ENCODE results near the gene UVRAG.

Gene UVRAG

DNA sequence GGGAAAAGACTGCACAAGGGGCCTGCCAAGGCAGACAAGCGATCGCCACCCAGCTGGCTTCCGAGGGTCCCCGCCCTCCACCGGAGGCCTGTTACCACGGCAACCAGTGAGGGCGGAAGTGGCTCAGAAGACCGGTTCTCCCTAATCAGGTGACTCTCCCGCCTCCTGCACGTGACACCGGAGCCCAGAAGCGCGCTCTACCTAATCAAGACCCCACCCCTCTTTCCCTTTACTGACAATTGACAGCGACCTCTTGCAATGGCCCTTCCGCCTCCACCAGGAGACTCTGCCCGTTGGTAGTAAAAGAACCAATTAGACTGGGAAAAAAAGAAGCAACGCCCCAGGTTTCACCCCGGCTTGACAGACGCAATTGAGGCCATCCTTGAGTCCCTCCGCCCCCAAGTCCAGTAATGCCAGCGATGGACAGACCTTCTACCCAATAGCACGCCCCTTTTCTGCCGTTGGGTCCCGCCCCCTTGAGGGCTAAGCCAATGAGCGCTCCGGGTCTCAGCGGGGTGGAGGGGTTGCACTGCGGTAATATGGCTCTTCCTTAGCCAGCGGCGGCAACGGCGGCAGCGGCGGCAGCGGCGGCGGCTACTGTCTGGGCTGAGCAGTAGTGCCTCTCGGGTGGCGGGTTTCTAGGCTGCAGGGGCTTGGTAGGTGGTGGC, at the start of gene UVRAG:
UVRAG (plus strand) TSS at position 534 of the 668 bp plus-strand sequence. CDS start 198 bp downstream, outside the sequence.
- peak; percentile 97 for DNase-seq

DNA sequence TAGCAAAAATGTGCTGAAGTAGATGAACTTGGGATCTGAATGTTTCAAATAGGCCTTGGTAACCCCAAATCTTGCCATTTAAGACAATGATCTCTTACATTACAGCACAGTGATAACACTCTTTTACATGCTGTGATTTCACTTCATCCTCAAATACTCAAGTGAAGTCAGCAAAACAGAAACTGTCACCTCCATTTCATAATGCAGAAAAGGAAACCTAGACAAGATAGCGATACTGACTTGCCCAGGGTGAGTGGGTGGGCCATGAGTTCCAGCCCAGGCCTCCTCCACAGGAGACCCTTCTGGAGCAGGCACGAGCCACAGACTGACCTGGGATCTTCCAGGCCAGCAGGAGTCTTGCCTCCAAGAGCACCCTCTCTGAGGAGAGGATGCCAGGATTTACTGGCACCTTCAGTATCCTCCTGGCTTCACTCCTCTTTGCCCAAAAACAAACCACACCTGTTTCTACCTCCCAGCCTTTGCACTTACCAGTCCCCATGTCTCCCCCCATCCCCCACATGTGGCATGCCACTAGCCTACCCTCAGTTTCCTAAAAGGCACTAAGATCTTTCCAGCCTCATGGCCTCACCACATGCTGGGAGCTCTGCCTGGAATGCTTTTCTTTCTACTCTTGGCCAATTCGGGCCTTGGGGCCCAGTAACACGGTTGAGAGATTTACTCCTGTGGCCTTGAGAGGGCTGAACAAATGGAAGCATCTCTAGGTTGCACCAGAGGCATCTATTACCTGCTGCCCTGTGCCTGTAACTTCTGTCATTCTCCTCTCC, 48.4 kb upstream of the UVRAG start:
- no peak for DNase-seq

DNA sequence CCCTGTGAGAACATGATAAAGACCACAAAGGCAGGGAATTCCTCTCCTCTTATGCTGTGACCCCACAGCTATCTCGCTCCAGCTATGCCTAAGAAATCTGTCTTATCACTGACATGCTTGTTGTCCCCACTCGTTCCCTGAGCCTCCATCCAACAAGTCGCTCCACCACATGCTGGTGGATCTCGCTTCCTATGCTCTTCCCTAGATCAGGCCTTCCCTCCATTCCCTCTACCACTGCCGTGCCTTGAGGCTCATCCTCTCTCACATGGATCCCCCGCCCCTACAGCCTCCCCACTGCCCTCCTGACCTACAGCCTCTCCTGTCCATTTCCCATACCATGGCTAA, 47.8 kb upstream of the UVRAG start:
- DNase-seq, result no peak

DNA sequence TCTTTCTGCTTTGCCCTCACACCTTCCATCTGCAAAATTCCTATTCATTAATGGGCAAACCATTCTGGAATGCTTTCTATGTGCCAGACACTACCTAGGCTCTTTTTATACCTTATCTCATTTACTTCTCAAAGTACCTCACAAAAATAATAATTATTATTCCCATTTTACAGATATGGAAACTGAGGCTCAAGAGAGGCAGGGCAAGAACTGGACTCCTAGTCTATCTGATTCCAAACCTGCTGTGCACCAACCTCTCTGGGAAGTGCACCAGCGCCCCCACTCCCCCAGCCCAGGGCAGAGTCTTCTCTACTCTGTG, 47.3 kb upstream of the UVRAG start:
- no peak for DNase-seq

DNA sequence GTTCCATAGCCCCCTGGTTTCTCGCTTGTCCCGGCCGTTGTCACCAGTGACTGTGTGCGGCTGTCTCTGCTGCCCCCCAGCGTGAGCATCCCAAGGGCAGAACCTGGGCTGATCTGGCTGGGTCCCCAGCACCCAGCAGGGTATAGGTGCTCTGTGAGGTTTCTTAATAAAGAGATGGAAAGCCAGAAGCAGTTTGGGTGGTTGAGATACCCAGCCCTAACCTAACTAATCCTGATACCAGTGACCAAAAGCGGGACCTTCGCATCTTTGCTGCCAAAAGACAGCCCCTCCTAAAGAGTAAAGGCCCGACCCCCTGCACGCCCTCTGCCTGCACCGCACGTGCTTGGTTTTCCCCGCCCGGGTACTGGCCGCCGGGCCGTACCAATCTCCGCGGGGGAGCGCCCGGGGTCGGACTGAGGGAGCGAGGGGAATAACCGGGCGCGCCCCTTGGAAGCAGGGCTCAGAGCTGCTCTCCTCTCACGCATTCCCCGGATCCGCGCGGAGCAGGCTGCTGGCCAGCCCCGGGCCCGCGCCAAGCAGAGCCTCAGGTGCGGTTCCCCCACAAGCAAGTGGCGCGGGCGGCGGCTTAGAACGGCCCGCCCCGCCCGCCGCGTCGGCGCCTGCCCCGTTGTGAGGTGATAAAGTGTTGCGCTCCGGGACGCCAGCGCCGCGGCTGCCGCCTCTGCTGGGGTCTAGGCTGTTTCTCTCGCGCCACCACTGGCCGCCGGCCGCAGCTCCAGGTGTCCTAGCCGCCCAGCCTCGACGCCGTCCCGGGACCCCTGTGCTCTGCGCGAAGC, 46.7 kb upstream of the UVRAG start, which contains the start of gene DGAT2:
DGAT2 (plus strand) TSS at position 667 of the 797 bp plus-strand sequence. CDS start 214 bp downstream, outside the sequence.
- DNase-seq, result peak; percentile 82

DNA sequence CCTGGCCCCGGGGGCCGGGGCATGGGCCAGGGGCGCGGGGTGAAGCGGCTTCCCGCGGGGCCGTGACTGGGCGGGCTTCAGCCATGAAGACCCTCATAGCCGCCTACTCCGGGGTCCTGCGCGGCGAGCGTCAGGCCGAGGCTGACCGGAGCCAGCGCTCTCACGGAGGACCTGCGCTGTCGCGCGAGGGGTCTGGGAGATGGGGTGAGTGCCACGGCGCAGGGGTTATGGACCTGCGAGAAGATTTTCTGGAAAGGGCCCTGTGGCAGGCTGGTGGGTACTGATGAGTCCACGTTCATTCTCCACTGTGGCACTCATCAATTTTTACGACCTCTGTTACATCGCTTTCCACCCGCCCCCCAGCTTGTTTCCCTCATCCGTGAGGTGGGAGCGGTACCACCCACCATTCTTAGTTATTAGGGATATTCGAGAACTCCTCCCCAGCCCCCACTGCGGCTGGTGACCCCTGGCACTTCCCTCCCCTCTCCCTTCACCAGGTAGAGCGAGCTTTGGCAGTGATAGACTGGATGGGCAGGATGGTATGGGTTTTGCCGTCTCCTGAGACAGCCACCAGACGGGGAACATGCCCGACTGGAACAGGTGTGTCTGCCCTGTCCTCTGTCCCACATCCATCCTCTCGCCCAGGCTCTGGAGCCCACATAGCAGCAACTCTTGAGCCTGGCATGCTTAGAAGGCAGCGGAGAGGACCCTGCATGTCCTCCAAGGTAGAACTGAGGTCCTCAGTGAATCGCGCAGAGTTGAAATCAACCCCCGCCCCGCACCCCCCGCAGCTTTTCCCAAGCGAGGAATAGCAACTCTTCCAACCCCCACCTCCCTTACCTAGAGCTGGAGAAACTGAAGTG, 45.9 kb upstream of the UVRAG start:
- DNase-seq, result no peak

DNA sequence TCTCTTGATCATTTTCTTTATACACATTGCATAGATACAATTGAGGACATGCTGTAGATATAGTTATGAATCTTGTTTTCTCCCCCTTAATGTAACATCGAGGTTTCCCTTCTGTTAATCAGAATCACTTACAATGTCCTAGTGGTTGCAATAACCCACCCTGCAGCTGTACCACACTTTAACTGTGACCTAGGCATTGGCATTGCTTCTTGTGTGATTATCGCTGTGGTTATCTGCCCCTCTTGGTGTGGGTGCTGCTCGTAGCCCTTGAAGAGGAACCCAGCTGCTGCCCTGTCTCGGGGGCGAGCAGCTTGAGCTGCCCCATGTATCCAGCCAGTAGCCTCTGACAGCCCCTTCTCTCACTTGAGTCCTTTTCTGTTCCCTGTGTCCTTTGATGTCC, 44.9 kb upstream of the UVRAG start:
- no peak for DNase-seq

DNA sequence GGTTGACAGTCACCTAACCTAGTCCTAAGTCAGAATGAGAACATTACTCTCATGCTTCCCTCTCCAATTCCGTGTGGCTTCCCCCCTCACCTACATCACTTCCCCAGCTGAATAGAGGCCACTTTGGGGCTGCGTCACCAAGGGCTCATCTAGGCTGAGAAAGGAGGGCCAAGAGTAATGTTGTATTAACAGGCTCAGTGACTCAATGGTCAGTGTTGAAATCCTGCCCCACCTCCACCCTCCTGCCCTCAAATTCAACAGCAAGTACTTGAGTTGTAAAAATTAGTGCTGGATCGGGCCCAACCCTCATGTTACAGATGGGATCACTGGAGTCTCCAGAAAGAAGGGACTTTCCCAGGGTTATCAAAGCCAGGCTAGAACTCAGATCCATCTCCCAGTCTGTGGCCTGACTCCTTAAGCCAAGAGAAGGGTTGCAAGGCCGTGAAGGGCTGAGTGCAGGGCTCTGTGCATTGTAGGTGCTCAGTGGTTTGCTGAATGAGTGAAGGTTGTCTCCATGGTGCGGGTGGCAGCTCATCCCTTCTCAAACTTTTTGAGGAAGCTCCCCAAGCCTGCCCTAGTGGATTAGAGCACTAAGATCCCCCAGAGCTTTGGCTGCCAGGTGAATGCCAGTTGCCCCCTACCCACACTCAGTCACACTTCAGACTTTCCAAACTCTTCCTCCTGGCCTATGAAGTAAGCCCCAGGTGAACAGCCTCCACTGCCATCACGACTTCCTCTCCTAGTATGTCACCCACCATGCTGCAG, 43.2 kb upstream of the UVRAG start:
- no peak for DNase-seq

DNA sequence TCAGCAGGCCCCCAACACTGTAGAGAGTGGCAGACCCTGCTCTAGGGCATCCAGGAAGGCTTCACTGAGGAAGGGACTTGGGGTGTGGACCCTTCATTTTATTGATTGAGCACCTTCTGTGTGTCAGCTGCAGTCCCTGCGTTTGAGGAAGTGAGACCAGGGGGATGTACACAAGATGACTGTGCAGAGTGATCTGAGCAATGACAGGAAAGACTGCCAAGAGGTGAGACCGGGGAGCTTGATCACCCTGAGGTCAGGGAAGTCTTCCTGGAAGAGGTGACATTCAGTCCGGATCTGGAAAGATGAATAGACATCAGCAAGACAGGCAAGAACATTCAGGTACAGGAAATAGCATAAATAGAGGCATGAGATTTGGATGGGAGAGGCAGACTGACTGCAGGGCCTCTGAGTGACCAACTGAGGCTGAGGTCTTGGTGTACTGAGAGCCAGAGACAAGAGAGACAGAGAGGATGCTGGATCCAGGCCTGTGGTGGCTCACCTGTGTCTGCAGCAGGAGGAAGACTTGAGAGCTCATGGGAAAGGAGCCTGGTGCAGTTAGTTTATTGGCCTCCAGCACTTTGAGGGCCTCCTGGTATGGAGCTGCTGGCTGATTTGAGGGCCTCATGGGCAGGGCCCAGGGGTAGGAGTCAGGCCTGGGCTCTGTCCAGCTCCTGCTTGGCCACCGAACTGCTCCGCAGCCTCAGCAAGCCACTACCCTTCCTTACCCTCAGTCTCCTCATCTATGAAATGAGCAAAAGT, 41.2 kb upstream of the UVRAG start:
- no peak for DNase-seq

DNA sequence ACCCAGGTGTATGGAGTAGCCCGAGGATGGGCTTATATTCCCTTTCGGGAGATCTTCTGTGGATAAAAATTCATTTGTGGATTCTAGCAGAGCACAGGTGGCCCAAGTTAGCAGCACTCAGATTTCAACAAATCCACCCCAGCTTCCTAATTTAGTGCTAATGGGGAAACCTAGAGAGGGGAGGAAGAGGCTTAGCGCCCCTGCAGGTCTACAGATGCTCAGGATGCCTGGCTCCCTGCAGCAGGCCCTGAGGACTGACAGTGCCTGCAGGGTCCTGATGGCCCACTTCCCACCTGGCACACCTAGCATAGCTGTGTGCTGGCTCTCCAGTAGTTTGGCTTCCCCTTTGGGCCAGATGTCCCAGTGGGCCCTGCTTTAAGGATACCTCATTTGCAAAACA, 40.0 kb upstream of the UVRAG start:
- DNase-seq, result no peak

DNA sequence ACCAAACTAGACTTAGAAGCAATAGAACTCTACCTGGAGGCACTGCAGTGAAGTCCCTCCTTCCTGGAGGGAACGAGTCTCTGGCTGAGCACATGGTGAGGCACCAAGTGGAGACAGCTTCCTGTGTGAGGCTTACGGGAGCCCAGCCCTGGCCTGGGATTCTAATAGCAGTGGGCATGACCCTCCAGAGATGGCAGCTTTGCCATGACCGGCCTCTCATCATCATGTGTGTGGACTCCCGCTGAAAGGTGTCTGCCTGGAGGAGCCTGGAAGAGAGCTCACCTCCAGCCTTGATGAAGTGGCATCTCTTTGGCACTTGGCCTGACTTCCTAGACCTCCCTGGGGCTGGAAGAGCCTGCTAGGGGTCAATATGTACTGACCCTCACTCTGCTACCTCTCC, 38.5 kb upstream of the UVRAG start:
- DNase-seq, result no peak

DNA sequence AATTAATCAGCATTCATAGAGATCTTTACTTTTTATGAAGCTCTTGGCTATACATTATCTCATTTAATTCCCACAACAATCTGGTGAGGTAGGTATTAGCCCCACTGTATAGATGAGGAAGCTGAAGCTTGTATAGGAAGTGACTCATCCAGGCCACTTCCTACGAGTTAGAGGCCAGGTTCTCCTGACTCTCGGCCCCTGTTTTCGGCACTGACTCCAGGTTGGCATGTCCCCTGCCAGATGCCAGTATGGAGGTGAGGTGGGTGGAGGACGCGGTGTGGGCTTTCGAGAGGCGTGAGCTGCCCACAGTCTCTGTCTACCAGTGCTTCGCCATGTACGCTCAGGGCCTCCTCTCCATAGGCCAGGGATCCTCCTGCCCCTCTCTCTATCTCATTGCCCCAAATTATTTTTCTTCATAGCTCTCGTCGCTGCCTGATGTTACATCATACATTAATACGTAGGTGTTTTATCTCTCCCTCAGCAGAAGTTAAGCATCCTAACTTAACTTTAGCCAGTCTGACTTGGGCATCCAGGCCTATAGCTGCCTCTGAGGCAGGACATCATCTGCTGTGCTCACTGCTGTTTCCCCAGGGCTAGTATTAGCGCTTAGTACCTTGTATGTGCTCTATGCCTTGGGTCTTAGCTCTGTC, 37.4 kb upstream of the UVRAG start:
- DNase-seq, result no peak

DNA sequence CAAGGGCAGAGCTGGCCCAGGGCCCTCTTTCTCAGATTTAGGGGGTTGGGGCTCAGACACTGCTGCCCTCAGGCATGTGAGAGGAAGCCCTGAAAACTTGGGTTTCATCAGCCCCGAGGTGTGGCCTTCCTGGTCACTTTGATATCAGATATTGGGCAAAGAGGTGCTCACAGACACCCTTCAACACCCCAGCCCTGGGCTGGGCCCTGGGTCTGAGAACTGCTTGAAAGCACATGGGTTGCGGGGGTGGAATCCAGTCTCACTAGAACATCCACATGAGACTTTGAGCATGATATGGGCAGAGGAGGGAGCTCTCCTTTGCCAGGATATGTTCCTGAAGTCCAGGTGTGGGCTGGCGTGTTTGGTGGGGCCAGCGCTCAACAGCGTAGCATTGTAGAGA, 36.0 kb upstream of the UVRAG start:
- no peak for DNase-seq

DNA sequence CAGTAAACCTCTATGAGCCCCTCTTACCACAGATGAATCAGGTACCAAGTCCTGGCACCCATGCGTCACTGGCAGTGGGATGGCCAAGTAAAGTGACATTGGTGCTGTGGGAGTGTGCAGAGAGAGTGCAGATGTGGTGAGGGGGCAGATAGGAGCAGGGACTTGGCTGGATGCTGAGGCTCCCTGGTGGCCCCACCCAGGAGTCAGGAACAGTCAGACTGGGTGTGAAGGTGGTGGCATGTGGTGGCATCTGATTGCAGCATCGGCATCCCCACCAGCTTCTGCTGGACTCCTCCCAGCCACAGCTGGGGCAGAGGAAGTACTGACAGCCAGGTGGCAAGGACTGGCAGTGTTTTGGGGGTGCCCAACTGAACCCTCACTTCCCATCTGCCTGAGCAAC, 35.0 kb upstream of the UVRAG start:
- DNase-seq, result no peak

DNA sequence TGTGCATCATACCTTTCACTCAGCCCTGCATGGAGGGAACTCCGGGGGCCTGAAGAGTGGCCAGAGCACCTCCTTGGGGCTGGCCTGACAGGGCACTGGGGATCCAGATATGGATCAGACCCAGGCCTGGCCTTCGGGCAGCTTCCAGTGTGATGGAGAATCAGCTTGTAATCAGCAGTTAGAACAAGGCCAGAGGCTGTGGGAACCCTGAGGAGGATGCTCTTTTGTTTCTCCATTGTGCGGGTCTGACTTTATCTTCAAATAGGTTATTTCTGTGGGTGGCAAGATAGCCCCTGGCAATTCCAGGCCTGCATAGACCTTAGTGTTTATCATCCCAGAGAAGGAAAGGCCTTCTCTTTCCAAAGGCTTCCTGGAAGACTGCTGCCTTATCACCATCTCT, 34.1 kb upstream of the UVRAG start:
- no peak for DNase-seq

DNA sequence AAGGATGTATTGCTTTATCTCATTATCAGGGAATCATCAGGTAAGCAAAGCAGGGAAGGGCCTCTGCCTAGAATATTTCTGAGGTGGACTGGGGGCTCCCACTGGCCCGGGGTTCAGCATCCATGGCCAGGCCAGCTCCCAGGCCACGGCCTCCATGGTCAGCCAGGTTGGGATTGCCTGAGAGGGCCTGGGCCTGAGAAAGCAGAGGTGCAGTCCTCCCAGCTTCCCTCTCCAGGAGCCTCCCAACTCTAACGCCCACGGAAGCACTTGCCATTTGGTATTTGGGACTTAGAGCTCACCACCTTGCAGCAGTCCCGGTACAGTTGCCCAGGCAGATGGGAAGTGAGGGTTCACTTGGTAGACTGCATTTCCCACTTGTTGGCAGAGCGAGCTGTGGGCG, 33.7 kb upstream of the UVRAG start:
- DNase-seq, result no peak

DNA sequence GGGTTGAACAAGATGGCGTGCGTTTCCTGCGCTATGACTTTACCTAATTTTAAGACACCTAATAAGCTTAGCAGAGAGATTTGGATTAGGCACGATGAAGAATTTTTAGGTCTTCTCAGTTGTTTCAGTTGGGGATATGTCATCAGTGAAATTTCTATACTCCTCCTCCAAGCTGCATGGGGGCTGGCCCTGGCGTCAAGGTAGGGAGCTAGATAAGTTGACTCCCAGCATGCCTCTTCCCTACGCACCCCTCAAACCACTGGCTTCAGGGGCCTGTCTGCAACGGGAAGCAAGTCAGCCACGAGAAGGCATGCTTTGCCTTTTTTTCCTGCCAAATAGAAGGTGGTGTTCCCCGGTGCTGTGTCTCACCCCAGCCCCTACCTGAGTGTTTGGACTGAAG, 33.2 kb upstream of the UVRAG start:
- no peak for DNase-seq

DNA sequence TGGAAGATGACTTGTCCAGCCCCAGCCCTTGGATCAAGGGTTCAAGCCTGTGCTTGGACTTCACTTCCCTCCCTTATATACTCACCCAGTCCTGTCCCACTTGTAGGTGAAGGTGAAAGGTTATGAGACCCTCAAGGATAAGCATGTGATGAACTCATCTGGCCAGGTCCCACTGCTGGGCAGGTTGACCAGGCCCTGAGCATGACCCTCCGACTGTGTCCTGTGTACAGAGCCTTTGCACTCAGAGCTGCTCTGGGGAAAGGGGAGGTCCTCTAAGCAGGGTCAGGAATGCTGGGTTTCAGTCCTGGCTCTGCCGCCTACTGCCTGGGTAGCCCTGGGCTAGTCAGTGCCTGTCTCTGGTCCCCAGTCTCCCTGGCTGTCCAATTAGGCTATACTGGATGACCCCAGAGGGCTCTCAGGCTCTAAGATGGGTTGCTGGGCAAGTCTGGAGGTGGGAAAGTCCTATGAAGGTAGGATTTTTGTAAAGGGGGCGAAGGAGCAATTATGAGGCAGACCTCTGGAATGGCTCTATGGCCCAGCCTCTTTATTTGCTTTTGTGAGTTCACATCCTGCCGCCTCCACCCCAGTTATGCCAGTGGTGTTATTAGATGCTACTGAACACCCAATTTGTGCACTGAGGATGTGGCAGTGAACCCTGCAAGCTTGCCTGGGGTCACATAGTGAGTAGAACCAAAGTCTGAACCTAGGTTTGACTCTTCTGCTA, 32.3 kb upstream of the UVRAG start:
- no peak for DNase-seq

DNA sequence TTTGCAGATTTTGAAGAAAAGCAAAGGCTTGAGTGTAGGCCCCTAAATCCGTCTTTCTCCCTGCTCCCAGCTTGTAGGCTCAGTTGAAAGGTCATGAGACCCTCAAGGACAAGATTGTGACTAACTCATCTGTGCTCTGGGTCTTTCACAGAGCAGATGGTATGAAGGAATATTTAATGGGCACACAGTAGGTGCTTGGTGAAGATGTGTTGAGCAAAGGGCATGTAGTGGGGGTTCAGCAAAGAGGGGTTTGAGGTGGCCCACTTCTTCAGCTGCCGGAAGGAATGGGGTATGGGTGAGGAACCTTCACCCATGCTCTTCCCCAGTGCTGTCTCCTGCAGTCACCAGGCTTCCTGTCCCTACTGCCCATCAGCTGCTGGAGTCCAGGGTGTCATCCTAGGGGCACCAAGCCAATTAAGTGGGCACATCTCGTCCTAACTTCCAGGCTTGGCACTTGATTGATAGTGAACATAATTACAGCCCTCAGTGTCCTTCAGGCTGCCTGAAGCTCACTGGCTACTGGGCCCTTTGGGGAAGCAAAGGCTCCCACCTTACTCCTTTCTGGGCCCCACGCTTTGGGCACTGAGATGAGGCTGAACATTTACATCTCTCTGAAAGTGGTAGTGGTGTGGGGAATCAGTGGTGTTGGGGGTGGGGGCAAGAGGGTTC, 31.5 kb upstream of the UVRAG start:
- DNase-seq, result no peak

DNA sequence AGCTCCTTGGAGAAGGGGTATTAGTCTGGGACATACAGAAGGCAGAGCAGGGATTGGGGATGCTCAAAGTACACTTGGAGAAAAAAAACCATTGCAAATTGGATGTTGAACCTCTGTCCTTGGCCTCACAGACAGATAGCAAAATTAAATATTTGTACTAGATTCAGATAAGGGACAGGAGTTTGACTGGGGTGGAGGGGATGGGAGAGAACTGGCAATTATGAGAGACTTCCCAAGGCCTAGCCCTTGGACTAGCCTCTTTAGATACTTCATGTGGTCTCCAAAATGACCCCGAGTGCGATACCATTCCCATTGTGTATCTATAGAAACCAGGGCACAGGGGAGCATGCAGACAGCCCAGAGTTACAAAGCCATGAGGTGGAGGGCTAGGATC, 30.9 kb upstream of the UVRAG start:
- DNase-seq, result no peak
